NB4 (cell line): ENCODE data around the gene TMTC2.

Experiments used
- CTCF ChIP-seq: IDR thresholded peaks from one replicate; pipeline ENCODE4 v1.5.1; 2012; ENCODE audit warnings: low read depth, low read length
- MAX ChIP-seq: IDR thresholded peaks from 2 replicates; pipeline ENCODE4 v1.6.1; 2011; ENCODE audit warnings: low read depth, low read length
- MYC ChIP-seq: IDR thresholded peaks from 2 replicates; pipeline ENCODE4 v1.6.1; 2011; ENCODE audit warnings: low read depth, low read length
- POLR2A ChIP-seq: IDR thresholded peaks from 2 replicates; pipeline ENCODE4 v1.6.1; 2011; ENCODE audit warnings: mild to moderate bottlenecking; ENCODE audit not compliant: insufficient read length; ENCODE audit errors: extremely low read depth

DNA sequence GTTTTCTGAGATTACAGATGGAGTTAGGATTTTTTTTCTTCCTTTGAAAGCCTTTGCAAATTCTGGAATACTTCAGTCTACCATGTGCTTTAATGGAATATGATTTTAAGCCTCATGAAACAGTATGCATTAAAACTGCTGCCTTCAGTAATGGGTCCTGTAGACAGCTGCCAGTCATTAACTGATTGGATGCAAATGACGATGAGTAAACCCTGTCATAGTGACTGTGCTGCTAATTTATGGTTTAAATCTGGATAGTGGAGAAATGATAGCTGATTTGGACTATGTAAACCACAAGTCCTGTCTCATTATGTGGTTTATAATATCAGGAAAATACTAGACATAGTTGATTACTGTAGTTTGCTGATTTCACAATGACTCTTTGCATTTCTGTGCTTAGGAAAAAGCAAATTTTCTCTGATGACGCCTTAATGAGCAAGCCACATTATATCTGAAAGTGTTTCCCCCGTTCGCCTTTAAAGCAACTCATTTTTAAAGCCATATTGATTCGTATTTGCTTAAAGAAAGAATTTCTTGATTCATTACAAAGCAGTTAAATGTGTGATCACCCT is 217.6 kb downstream of the TMTC2 start:
- no peak for TF ChIP-seq POLR2A
- TF ChIP-seq CTCF, result no peak
- no peak for TF ChIP-seq MAX
- no peak for TF ChIP-seq MYC
